ENCODE data around the gene DENND2D. TPM values are rescaled to one million over a fixed set of nuclear protein-coding genes. Genes with fewer than 3 reads are reported as not detected.

DENND2D gene
- total and polyA plus RNA-seq, 10 of the 15 experiments (the other 5 are each of a cell fraction or from before 2014, with no cell fraction given): 149 to 375 (median 172) TPM

DNA sequence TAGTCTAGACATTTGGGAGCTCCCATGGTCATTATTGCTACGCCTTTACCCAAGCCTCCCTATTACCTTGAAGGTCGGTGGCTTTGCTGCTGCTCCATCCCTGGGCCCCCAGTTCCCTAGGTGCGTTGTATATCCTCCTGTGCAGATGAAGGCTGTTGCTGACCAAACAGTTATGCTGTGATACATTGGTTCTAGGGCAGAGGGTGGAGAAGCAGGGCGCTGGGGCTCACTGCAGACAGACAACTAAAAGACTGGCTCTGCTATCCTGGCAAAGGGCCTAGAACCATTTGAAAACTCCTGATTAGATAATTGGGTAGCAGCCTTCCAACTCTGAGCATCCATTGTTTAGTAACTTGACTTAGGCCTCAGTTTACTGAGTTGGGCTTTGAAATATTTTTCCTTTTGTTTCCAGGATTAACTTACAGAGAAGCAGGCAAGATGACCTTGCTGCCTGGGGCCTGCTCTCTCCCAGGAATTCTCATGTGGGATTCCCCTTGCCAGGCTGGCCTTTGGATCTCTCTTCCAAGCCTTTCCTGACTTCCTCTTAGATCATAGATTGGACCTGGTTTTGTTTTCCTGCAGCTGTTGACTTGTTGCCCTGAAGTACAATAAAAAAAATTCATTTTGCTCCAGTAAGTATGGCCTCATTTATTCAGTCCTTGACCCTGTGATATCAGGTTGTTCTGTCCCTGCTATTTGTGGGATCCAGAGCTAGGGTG lies 42.5 kb upstream of the DENND2D start (continued):
- TF ChIP-seq YY1 (IDR thresholded peaks at IDR 0.05; ENCODE audit: low read depth, low read length): no peak
- TF ChIP-seq HDAC6 (IDR thresholded peaks at IDR 0.05; ENCODE audit: unreplicated experiment): no peak

DNA sequence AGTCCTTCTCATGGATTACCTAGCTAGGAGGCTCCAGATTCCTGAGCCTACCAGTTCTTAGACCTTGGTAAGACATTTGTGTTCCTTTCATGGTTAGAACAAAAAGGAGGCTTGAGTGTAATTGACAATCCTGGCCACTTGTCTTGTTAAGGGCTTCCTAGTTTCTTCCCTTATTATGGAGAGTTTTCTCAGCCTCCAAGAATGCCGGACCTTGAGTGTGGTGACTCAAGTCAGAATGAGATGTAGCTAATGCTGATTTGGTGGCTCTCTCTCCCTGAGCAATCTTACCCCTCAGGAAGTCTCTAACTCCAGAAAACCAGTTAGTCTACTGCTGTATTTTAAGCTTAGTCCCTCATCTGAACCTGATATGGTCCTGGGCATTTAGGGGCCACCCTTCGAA lies 41.4 kb upstream of the DENND2D start:
- no peak for FAIRE-seq
- CTCF ChIA-PET: no interaction called here
- RAD21 ChIA-PET (ENCODE audit: unreplicated experiment): no interaction called here
- BruUV-seq (replicated peaks): no TSS peak
- Histone ChIP-seq H3K4me3 (no peak overlapping the region), H3K9ac (ENCODE audit: control insufficient read depth, insufficient read depth, low read length) (no peak overlapping the region), H3K79me2 (ENCODE audit: control insufficient read depth, insufficient read depth, low read length) (no peaks in the 10 kb centered on the region), H3K4me2 (ENCODE audit: control insufficient read depth, insufficient read depth) (no peak overlapping the region), H4K20me1 (ENCODE audit: control insufficient read depth, insufficient read depth) (no peaks in the 10 kb centered on the region), H3K36me3 (ENCODE audit: control insufficient read depth in 2 of 2, insufficient read depth in 2 of 2, low read length in 1 of 2) (peaks cover 0 to 11% of the 10 kb centered on the region in 2 experiments; a peak in 1 of 4 replicates), H3K27ac (ENCODE audit: control insufficient read depth, insufficient read depth) (no peak overlapping the region), H3K27me3 (replicated peaks in 1 of 2; ENCODE audit: control insufficient read depth in 2 of 2, insufficient read depth in 2 of 2, low read length in 1 of 2) (no peaks in the 10 kb centered on the region), H3K4me1 (ENCODE audit: control insufficient read depth, insufficient read depth, low read length) (no peaks in the 10 kb centered on the region), H2AFZ (ENCODE audit: control insufficient read depth, low read depth, low read length) (no peak overlapping the region), H3K9me3 (replicated peaks; ENCODE audit: control insufficient read depth, insufficient read depth, low read length) (no peaks in the 10 kb centered on the region)
- POLR2A ChIA-PET: interaction anchor here (0.5 kb wide), 1 partner anchor 34 kb away, joined by 3 read pairs; no protein-coding TSS in a partner anchor
- ATAC-seq: no peak
- no peak for DNase-seq (ENCODE audit: low read depth, low spot score)
- in situ Hi-C loops (cut with MboI): no loop called here
- SMC1A ChIA-PET (ENCODE audit: uncharacterized antibody, unreplicated experiment): interaction anchor here (1.2 to 2.7 kb wide), 2 partner anchors 9 to 16 kb away, joined by 5 to 8 read pairs; no protein-coding TSS in a partner anchor
- 43% methylated on average over 2 of the region's 2 CpGs for WGBS (ENCODE audit: insufficient coverage, insufficient replicate concordance, low lambda C conversion rate, missing lambda C conversion rate)
- intact Hi-C loops (cut with micrococcal nuclease; ENCODE audit: unreplicated experiment): no loop called here
- TF ChIP-seq STAT1 (conservative IDR thresholded peaks at IDR 0.05): no peak
- TF ChIP-seq, protein P1, sequence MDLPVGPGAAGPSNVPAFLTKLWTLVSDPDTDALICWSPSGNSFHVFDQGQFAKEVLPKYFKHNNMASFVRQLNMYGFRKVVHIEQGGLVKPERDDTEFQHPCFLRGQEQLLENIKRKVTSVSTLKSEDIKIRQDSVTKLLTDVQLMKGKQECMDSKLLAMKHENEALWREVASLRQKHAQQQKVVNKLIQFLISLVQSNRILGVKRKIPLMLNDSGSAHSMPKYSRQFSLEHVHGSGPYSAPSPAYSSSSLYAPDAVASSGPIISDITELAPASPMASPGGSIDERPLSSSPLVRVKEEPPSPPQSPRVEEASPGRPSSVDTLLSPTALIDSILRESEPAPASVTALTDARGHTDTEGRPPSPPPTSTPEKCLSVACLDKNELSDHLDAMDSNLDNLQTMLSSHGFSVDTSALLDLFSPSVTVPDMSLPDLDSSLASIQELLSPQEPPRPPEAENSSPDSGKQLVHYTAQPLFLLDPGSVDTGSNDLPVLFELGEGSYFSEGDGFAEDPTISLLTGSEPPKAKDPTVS (IDR thresholded peaks at IDR 0.05; ENCODE audit: low read depth, low read length): no peak
- no peak for TF ChIP-seq POLR2AphosphoS5 (IDR thresholded peaks at IDR 0.05; ENCODE audit: low read length)
- TF ChIP-seq, protein P2, sequence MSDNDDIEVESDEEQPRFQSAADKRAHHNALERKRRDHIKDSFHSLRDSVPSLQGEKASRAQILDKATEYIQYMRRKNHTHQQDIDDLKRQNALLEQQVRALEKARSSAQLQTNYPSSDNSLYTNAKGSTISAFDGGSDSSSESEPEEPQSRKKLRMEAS (IDR thresholded peaks at IDR 0.05; ENCODE audit: low read depth, low read length): no peak
- TF ChIP-seq BCL3 (IDR thresholded peaks at IDR 0.05; ENCODE audit: borderline replicate concordance, insufficient read depth, low read depth, low read length, poor library complexity, severe bottlenecking): no peak
- TF ChIP-seq, protein P3, sequence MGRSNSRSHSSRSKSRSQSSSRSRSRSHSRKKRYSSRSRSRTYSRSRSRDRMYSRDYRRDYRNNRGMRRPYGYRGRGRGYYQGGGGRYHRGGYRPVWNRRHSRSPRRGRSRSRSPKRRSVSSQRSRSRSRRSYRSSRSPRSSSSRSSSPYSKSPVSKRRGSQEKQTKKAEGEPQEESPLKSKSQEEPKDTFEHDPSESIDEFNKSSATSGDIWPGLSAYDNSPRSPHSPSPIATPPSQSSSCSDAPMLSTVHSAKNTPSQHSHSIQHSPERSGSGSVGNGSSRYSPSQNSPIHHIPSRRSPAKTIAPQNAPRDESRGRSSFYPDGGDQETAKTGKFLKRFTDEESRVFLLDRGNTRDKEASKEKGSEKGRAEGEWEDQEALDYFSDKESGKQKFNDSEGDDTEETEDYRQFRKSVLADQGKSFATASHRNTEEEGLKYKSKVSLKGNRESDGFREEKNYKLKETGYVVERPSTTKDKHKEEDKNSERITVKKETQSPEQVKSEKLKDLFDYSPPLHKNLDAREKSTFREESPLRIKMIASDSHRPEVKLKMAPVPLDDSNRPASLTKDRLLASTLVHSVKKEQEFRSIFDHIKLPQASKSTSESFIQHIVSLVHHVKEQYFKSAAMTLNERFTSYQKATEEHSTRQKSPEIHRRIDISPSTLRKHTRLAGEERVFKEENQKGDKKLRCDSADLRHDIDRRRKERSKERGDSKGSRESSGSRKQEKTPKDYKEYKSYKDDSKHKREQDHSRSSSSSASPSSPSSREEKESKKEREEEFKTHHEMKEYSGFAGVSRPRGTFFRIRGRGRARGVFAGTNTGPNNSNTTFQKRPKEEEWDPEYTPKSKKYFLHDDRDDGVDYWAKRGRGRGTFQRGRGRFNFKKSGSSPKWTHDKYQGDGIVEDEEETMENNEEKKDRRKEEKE (IDR thresholded peaks at IDR 0.05): no peak
- no peak for TF ChIP-seq ZNF24 (IDR thresholded peaks at IDR 0.05)
- no peak for TF ChIP-seq TBL1XR1 (IDR thresholded peaks at IDR 0.05; ENCODE audit: low read depth, low read length)
- TF ChIP-seq TCF12 (IDR thresholded peaks at IDR 0.05; ENCODE audit: low read depth, low read length): no peak
- no peak for TF ChIP-seq E2F4 (IDR thresholded peaks at IDR 0.05; ENCODE audit: low read depth, low read length)
- TF ChIP-seq CREB1 (IDR thresholded peaks at IDR 0.05; ENCODE audit: low read depth): no peak
- no peak for TF ChIP-seq CHD1 (IDR thresholded peaks at IDR 0.05; ENCODE audit: low read depth, low read length)
